Activated CD4-positive, CD25-positive, alpha-beta regulatory T cell treated with anti-CD3 and anti-CD28 coated beads, Interleukin-2, amount 50 U/mL, for 24 hours (primary cell): ENCODE measurements around the gene GPR146.

Experiments
- ATAC-seq, 2 donors: fragments of 150-1000 bp; cut with Tn5 transposase; one replicate each; pipeline ENCODE4 v1.10.0; 2021; ENCODE audit warnings: mild to moderate bottlenecking in 1 of 2, moderate library complexity in 1 of 2

Gene GPR146

GRCh38 chr7:1095621-1096155 lies 51.3 kb downstream of the GPR146 start:
- no peak for ATAC-seq

- ATAC-seq, result no peak
Observed at GRCh38 chr7:1096156-1097119, 52.1 kb downstream of the GPR146 start.

GRCh38 chr7:1097120-1097504 lies 52.8 kb downstream of the GPR146 start:
- no peak for ATAC-seq

DNA sequence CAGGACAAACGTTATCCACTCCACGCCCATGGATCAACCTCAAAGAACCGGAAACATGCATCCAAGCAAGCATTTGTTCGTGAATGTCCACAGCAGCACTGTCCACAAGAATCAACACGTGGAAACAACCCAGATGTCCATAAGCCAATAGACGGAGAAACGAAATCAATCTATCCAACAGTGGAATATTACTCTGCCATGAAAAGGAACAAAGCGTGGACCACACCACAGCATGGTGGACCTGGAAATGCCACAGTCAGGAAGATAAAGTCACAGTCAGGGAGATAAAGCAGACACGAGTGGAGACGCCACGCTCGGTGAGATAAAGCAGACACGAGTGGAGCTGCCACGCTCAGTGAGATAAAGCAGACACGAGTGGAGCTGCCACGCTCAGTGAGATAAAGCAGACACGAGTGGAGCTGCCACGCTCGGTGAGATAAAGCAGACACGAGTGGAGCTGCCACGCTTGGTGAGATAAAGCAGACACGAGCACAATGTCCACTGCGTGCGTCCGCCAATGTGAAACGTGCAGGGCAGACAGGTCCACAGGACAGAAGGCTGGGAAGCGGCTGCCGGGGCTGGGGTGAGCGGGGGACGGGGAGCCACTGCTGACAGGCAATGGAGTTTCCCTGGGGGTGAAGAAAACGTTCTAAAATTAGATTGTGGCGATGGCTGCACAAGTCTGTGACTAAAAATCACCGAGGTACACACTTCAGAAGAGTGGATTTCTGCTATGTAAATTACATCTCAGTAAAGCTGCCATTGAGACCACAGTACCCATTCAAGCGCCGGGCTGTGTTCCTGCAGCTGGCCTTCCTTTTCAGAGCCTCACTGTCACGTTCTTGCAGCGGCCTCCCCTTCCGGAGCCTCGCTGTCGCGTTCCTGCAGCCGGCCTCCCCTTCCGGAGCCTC lies 54.2 kb downstream of the GPR146 start:
- no peak for ATAC-seq

- no peak for ATAC-seq
Observed at GRCh38 chr7:1099154-1099542, 54.8 kb downstream of the GPR146 start.

- ATAC-seq, result no peak
Observed at GRCh38 chr7:1099637-1100036, 55.3 kb downstream of the GPR146 start.

- no peak for ATAC-seq
Observed at GRCh38 chr7:1100386-1100785, 56.0 kb downstream of the GPR146 start.

- ATAC-seq, result no peak
Observed at GRCh38 chr7:1100834-1101562, 56.7 kb downstream of the GPR146 start.

DNA sequence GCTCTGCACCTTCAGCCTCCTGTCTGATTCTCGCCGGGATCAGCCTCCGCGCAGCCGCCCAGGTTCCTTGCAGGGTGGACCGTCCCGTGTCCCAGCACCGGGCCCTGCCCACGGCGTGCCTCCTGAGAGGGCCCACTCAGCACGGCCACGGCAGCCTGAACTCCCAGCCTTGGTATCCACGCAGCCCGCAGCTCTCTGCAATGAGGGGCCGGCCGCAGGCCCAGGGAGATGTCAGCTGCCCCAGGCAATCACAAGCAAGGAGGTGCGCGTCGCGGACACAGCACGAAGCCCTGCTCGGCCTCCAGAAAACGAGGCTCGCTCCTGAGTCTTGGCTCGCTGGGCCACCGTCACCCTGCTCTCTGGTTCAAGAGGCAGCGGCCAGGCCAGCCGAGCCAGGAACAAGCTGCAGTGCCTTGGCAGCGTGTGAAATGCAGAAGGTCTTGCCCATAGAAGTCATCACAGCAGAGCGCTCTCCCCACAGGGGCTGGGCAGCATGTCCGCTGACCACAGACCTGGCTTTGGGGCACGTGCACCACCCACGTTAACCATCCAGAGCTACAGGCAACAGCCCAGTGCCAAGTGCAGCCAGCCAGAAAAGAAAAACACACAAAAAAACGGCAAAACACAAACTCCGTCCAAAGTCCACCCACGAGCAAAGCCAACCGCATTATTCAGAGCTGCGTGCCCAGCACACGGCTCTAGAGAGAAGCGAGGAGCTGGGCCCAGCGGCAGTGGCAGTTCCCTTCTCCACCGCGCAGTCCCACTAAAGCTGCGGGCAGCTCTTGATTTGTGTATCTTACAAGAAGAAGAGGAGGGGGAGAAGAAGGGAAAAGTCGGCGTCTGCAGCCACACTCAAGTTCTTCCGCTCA lies 57.5 kb downstream of the GPR146 start:
- ATAC-seq, result no peak

- peak; percentile 48 to 75 for ATAC-seq
Observed at GRCh38 chr7:1103009-1103788, 58.9 kb downstream of the GPR146 start.

DNA sequence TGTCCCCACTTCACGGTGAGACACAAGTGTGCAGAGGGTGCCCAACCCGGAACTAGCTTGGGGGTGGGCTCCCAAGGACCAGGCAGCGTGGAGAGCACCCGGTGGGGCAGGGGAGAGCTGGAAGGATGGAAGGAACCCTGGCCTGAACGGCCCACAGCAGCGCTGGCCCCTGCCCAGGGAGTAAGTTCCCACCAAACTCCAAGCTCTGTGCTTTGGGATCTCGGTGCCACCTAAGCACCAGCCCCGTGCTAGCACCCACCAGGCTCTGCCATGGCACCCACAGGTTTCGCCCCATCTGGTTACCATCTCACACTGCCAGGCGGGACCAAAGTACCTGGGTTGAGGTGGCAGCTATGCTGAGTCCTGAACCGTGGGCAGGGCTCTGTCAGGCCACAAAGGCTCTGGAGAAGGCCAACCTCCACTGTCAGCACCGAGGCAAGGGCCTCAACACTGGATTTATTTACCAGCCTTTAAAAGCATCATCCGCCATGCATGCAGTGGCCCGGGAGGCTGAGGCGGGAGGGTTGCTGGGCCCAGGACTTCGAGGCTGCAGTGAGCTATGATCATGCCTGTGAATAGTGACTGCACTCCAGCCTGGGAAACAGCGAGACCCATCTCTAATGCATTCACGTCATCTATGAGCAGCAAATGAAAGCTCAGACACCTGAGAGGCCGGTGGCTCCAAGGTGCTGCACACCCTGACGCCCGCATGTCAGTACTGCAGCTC lies 59.6 kb downstream of the GPR146 start:
- ATAC-seq, result no peak

- no peak for ATAC-seq
Observed at GRCh38 chr7:1104516-1105179, 60.3 kb downstream of the GPR146 start.

GRCh38 chr7:1105189-1105588 lies 60.8 kb downstream of the GPR146 start:
- no peak for ATAC-seq

- ATAC-seq, result no peak
Observed at GRCh38 chr7:1106063-1106792, 61.9 kb downstream of the GPR146 start.

DNA sequence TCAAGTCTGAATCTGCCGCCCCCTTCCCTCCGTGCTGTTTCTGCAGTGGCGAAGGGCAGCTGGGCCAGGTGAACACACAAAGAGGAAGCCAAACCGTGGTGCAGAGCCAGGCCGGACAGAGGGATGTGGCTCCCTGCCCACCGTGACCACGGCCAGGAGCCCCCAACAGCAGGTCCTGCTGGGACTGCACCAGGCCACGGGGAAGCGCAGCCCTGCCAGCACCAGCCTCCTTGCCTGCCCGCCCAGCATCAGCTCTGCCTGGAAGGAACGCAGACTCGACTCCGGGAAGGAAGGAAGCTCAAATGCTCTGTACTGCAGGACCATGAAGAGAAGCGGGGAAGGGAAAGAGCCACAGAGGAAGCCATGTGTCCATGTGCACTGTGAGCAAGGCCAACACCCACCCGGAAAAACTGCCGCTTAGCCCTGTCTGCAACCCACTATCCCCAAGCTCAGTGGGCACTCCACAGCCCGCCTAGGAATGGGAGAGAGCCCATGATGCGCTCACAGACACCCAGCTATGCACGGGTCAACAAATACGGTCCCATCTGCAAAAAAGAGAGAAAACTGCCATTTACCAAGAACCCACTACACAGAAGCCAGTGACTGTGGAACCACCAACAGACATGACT lies 62.6 kb downstream of the GPR146 start:
- ATAC-seq, result no peak

DNA sequence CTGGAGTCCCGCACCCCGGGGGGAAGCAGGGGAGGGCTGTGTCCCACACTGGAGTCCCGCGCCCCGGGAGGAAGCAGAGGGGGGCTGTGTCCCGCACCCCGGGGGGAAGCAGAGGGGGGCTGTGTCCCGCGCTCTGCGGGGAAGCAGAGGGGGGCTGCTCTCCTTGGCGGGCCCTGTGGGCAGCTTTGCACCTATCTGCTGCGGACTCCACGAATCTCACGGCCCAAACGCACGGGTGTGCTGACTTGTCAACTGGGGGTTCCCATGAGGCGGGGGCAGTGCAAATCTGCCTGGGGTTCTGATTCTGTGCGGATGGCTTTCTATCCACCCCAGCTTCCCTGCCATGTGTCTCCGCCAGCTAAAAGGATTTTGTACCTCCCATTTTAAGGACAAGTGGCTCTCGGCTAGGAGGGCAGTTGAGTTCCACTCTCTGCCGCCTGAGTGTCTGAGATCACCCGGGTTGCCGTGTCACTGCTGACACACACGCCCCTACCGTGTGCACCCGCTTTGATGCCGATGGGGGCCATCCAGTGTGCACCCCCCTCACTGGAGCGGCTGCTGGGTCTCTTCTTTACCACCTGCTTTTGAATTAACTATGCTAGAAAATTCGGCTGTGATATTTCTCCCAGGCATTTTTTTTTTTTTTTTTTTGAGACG lies 64.0 kb downstream of the GPR146 start:
- ATAC-seq, result no peak
